ENCODE data around the gene SFXN2. TPM values are rescaled to one million over a fixed set of nuclear protein-coding genes. Genes with fewer than 3 reads are reported as not detected.

Gene SFXN2
- polyA plus RNA-seq, 1 experiment, result 5.6 TPM

GRCh38 chr10:102761981-102762380 lies 47.5 kb downstream of the SFXN2 start:
- TF ChIP-seq, protein P1, sequence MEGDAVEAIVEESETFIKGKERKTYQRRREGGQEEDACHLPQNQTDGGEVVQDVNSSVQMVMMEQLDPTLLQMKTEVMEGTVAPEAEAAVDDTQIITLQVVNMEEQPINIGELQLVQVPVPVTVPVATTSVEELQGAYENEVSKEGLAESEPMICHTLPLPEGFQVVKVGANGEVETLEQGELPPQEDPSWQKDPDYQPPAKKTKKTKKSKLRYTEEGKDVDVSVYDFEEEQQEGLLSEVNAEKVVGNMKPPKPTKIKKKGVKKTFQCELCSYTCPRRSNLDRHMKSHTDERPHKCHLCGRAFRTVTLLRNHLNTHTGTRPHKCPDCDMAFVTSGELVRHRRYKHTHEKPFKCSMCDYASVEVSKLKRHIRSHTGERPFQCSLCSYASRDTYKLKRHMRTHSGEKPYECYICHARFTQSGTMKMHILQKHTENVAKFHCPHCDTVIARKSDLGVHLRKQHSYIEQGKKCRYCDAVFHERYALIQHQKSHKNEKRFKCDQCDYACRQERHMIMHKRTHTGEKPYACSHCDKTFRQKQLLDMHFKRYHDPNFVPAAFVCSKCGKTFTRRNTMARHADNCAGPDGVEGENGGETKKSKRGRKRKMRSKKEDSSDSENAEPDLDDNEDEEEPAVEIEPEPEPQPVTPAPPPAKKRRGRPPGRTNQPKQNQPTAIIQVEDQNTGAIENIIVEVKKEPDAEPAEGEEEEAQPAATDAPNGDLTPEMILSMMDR (IDR thresholded peaks at IDR 0.05; ENCODE audit: insufficient read depth, low read depth, low read length), result no peak
- POLR2A ChIA-PET, result no interaction called here

GRCh38 chr10:102762401-102763015 lies 48.1 kb downstream of the SFXN2 start:
- CTCF ChIA-PET, result interaction anchor here (1.3 kb wide), 1 partner anchor 9 kb away, joined by 3 read pairs; no protein-coding TSS in a partner anchor
- POLR2A ChIA-PET, result no interaction called here
- H3K36me3 ChIP-seq (ENCODE audit: control insufficient read depth, insufficient read depth, low read length), result no peaks in the 10 kb centered on the region
- no peaks in the 10 kb centered on the region for H3K27me3 ChIP-seq (ENCODE audit: control insufficient read depth, insufficient read depth, low read length)
- TF ChIP-seq, protein P1 (IDR thresholded peaks at IDR 0.05; ENCODE audit: insufficient read depth, low read depth, low read length), result no peak
- H3K4me3 ChIP-seq (ENCODE audit: low read depth, low read length), result no peak overlapping the region
- DNase-seq (ENCODE audit: low read depth), result no peak

More at GRCh38 chr10:102761981-102762380, 47.5 kb downstream of the SFXN2 start:
- CTCF ChIA-PET, result interaction anchor here (1.3 to 1.4 kb wide), 2 partner anchors 8 to 73 kb away, joined by 3 read pairs; no protein-coding TSS in a partner anchor
- H3K36me3 ChIP-seq (ENCODE audit: control insufficient read depth, insufficient read depth, low read length), result no peaks in the 10 kb centered on the region
- H3K4me3 ChIP-seq (ENCODE audit: low read depth, low read length), result no peak overlapping the region
- no peak for DNase-seq (ENCODE audit: low read depth)
- no peaks in the 10 kb centered on the region for H3K27me3 ChIP-seq (ENCODE audit: control insufficient read depth, insufficient read depth, low read length)

GRCh38 chr10:102763037-102763607 lies 48.7 kb downstream of the SFXN2 start:
- H3K4me3 ChIP-seq (ENCODE audit: low read depth, low read length), result no peak overlapping the region
- H3K27me3 ChIP-seq (ENCODE audit: control insufficient read depth, insufficient read depth, low read length), result no peaks in the 10 kb centered on the region
- CTCF ChIA-PET, result interaction anchor here (1.3 kb wide), 1 partner anchor 9 kb away, joined by 3 read pairs; no protein-coding TSS in a partner anchor
- POLR2A ChIA-PET, result no interaction called here
- no peak for DNase-seq (ENCODE audit: low read depth)
- TF ChIP-seq, protein P1 (IDR thresholded peaks at IDR 0.05; ENCODE audit: insufficient read depth, low read depth, low read length), result no peak
- H3K36me3 ChIP-seq (ENCODE audit: control insufficient read depth, insufficient read depth, low read length), result no peaks in the 10 kb centered on the region

- ChIA-PET POLR2A (interaction anchor here (1.1 kb wide), 1 partner anchor 13 kb away, joined by 3 read pairs; no protein-coding TSS in a partner anchor), CTCF (interaction anchor here (0.7 to 2.4 kb wide), 3 partner anchors 10 to 12 kb away, joined by 3 to 7 read pairs (median 5); no protein-coding TSS in a partner anchor)
- no peaks in the 10 kb centered on the region for H3K36me3 ChIP-seq (ENCODE audit: control insufficient read depth, insufficient read depth, low read length)
- TF ChIP-seq, protein P1 (IDR thresholded peaks at IDR 0.05; ENCODE audit: insufficient read depth, low read depth, low read length), result no peak
- H3K4me3 ChIP-seq (ENCODE audit: low read depth, low read length), result no peak overlapping the region
- DNase-seq (ENCODE audit: low read depth), result peak; percentile 81
- H3K27me3 ChIP-seq (ENCODE audit: control insufficient read depth, insufficient read depth, low read length), result no peaks in the 10 kb centered on the region
Measured at GRCh38 chr10:102764470-102765161, 50.2 kb downstream of the SFXN2 start.

GRCh38 chr10:102765336-102765735 lies 50.9 kb downstream of the SFXN2 start:
- ChIA-PET CTCF (interaction anchor here (1.4 to 2.4 kb wide), 2 partner anchors 9 to 11 kb away, joined by 5 to 7 read pairs; no protein-coding TSS in a partner anchor), POLR2A (interaction anchor here (1.1 kb wide), 1 partner anchor 12 kb away, joined by 3 read pairs; no protein-coding TSS in a partner anchor)
- no peak overlapping the region for H3K4me3 ChIP-seq (ENCODE audit: low read depth, low read length)
- TF ChIP-seq, protein P1 (IDR thresholded peaks at IDR 0.05; ENCODE audit: insufficient read depth, low read depth, low read length), result no peak
- H3K27me3 ChIP-seq (ENCODE audit: control insufficient read depth, insufficient read depth, low read length), result no peaks in the 10 kb centered on the region
- H3K36me3 ChIP-seq (ENCODE audit: control insufficient read depth, insufficient read depth, low read length), result no peaks in the 10 kb centered on the region
- DNase-seq (ENCODE audit: low read depth), result no peak

All from BJ (cell line).